ENCODE results near the gene COL27A1.

Gene COL27A1

DNA sequence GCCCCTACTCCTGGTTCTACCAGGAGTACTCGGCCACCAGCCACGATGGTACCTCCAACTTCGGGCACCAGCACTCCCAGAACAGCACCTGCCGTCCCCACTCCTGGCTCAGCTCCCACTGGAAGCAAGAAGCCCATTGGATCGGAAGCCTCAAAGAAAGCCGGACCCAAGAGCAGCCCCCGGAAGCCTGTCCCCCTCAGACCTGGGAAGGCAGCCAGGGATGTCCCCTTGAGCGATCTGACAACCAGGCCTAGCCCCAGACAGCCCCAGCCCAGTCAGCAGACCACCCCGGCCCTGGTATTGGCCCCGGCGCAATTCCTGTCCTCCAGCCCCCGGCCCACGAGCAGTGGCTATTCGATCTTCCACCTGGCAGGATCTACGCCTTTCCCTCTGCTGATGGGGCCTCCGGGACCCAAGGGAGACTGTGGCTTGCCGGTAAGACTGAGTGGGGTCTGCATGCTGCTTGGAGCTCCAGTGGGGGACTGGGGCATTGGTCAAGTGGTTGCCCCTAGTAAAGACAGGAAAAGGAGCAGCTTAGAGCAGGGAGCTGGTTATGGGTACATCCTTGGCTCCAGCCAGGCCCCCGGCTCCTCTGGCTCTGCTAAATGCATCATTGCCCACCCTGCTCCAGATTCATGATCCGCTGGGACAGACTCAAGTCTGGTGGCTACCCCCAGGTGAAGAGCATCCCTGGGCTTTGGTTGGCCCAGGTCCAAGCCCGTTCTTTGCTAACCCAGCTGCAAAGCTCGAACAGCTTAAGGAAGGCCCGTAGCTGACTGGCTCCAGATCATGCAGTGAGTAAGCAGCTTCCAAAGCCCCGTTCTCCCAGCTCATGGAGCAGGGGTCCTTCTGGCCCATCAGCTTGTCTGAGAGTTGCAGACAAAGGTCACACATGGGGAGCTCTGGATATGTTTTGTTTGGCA lies 14.0 kb downstream of the COL27A1 start:
- DNase-seq = no peak

DNA sequence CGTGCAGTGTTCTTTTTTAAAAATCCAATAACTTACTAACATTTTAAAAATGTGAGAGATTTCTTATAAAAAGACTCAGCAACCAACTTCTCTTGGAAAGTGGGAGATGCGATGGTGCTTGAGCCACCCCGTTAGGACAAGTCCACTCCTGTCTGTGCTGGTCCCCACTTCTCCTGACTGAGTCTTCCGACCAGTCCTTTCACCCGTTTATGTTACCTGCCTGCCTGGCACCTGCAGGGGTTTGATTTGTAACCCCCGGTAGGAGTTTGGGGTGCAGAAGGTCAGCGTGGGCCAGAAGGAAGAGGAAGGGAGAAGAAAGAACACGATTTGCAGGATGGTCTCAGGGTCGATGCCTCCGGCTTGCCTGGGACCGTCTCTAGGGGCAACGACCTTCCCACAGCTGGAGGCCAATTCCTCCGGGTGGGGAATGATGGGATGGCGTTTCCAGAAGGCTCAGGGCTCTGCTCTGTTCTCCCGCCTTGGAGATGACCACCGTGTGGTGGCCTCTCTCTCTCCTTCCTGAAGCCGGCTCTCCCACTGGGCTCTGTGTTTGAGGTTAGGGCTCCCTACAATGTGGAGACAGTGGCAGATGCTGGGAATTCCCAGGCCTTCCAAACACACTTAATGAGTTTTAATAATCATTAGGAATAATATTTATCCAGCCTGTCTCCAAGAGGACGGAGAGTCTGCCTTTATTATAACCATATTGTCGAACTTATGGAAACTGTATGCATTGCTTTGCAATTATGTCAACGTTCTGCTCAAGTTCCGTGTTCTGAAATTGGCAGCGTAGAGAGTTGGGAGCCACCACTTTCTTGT lies 14.8 kb downstream of the COL27A1 start:
- no peak for DNase-seq

DNA sequence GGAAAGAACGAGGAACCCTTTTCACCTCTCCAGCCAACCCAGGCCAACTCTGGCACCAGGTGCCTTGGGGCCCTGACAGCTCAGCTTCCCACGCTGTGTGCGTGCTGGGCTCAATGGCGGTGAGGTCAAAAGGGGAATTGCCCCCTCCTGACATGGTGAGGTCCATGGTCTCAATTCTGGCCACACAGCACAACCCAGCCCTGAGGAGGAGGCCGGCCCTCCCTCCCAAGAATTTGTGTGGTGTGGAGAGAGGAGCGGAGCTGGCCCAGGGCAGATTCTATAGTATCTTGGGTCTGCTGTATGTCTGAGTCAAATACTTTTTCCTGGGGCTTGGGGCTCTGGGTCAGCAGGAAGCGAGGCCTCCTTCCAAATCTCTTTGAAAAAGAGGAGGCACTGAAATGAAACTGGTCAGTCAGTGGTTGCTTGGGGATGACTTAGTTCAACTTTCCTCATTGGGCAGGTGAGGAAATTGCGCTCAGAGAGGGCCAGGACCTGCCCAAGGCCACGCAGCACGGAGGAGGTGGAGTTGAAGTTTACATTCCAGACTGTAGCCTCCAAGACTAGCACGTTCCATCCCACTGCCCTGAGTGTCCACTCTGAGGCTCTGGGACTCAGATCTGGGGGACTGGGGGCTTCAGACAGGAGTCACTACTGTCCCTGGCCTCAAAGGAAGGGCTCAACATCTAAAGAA lies 15.6 kb downstream of the COL27A1 start:
- DNase-seq = no peak

DNA sequence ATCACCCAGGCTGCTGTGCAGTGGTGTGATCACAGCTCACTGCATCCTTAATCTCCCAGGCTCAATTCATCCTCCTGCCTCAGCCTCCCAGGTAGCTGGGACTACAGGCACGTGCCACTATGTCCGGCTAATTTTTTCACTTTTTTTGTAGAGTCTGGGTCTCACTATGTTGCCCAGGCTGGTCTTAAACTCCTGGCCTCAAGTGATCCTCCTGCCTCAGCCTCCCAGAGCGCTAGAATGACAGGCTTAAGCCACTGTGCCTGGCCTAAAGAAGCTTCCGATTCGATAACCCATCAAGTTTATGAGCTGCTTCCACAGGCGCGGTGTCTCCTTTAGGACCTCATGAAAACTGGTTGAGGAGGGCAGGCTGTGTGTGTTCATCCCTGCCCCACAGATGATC lies 16.2 kb downstream of the COL27A1 start:
- no peak for DNase-seq

DNA sequence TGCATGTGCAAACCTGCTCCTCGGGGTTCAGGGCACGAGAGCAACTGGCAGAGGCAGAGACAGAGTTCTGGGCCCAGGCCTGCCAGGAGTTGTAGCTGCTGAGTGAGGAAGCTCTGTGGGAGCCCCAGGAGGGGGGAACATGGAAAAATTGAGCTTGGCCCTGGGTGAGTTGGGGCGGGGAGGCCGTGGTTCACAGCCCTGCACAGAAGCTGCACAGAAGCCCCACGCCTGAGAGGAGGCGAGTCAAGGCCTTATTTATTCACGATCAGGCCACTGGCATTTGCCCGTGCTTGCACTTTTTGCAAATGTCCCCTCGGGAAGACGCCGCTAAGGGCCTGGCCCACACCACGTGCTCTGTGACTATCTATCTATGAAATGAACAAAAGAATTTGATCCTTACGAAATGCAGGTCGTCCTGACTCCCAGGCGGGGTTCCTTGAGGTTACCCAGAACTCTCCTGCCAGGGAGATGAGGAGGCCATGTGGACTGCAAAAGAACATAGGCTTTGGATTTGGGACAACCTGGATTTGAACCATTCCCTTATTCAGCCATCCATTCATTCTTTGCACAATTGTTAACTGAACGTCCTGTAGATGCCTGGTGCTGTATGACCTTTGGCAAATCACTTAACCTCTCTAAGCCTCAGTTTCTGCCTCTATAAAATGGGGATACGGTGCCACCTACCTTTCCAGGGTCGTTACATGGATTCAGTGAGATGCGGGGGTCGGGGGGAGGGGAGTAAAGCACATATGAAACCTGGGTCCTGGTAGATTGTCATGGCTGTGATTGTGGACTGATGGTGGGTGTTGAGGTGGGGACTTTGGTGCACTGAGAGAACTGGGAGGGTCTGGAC lies 17.9 kb downstream of the COL27A1 start:
- DNase-seq = no peak

DNA sequence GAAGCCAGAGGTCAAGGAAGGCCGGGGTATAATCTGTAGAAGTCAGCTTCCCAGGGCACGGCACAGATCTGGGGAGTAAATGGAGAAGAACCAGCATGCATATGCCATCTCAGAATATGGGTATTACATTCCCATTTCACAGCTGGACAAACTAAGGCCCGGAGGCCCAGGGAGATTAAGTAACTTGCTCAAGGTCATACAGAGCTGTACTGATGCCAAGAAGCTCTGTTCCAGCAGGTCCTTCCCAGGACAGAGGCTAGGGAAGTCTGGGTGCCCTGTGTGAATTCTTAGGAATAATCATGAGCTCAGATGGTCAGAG lies 19.2 kb downstream of the COL27A1 start:
- no peak for DNase-seq

DNA sequence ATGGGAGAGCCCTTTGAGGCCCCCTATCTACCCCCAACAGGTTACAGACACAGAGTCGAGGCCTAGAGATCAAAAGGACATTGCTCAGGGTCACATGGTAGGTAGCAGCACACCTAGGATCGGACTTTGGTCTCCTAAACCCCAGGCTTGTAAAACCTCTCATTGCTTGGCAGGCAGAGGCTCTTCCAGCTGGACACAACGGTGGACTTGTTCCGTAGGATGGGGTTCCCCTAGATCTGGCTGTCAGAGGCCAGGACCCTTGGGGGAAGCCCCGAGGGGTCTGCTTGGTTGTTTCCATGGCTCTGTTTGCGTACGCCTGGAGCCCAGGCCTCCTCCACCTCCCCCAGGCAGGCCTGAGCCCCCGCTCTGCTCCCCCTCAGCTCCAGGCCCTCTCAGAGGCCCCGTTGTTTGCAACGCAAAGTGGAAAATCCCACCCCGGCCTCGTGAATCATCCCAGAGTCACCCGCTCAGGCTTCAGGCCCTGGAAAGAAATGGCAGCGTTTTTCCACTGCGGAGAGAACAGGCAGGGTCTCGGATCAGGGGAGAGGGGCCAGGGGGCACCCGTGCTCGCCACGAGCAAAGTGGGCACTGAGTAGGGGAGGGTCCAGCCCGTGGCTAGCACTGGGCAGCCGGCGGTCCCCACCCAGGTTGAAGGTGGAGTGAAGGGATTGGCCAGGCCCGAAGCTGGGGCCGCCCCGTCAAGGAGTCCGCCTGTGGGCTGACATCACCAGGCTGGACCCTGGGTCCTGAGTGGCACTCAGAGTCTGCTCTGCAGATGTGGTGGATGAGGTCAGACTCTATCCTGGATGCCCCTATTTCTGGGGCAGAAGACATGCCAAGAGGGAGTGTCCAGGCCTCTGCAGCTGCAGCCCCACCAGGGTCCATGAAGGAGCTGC lies 19.8 kb downstream of the COL27A1 start:
- no peak for DNase-seq

DNA sequence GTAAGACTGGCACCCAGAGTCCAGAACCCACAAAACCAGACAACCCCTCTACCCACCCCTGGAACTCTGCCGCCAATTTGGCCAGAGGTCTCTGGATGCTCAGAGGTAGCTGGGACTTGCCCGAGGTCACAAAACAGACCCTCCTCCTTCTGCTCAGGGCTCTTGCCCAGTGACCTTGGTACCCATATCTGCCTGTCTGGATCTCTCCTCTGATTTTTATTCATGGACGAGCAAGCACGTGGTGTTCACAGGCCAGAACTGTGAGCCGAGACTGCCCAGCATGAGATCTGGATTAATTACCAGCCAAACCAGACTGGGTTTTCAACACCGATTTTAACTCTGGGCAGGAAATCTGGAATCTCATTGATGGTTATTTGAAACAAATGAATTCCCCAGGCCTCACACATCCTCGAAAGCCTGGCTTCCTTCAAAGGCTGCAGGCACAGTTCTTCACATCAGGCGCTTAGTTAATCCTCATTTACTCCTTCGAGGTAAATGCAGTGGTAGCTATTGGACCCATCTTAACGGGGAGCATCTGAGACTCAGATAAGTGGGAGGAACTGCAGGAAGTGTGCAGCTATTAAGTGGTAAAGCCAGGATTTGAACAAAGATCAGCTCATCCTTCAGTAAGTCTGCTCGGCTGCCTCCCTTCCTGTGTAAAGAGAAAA lies 21.4 kb downstream of the COL27A1 start:
- no peak for DNase-seq

DNA sequence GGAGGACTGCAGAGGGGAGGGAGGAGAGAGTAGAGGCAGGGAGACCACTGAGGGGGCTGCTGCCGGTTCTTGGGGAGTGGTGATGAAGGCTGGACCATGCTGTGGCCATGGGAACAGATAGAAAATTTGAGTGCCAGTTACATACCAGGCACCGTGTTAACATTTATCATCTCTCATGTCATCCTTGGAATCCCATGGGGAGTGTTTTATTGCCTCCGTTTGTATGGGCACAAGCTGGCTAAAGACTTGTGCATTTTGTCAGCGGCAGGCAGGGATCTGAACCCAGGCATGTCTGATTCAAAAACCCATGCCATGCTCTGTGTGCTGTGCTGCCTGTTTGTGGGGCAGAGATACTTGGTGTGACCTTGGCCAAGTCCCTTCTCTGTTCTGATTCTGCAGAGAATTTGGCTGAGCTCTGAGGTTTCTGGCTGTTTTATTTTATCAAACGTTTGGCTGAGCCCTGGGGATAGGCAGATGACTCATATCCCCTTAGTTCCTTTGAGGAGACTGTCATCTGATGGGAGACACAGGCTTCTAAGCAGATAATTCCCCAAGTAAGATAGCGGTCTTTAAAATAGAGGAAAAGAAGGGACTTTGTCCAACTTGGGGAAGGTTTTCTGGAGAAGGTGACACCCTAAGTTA lies 22.2 kb downstream of the COL27A1 start:
- no peak for DNase-seq

DNA sequence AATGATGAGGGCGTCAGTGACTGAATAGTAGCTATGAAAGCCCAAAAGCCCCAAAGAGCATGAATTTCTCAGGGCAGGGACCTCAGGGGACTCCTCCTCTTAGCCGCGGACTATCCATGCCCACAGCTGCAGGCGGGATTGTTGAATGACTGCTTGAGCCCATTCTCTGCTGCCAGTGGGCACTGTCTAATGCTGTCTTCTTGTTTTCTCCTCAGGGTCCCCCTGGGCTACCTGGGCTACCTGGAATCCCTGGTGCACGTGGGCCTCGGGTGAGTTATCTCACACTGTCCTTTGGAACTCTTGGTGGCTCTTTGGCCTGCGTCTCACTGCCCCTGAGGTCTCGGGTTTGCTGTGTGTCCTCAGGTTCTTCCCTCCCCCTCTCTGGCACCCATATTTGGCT lies 22.7 kb downstream of the COL27A1 start:
- no peak for DNase-seq

DNA sequence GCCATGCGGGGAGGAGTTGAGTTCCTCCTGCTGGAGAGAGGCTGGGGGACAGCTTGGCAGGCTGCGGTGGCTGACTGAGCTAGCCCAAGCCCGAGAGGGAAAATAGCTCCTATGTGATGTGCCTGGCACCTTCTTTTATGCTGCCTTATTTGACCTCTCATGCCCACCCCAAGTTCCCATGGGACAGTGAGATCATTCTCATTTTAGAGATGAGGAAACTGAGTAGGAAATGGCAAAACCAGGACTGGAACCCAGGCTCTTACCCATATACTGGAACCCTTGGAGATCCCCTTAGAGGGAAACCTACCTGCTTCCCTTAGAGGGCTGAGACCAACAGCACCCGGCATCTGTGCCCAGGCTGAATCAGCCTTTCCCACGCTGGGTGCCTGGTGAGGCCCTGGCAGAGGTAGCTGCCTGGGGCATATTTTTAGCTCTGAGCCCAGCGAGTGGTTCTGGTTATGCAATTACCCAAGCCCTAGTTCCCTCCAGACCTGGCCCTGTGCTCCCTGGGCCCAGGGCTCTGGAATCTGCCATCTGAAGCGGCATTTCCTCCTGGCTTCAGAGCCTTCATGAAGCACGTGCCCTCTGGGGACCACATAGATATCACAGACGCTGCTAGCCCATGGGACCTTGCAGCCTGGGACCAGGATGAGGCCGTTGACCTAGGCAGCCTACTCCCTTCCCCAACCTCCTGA lies 23.6 kb downstream of the COL27A1 start:
- no peak for DNase-seq

DNA sequence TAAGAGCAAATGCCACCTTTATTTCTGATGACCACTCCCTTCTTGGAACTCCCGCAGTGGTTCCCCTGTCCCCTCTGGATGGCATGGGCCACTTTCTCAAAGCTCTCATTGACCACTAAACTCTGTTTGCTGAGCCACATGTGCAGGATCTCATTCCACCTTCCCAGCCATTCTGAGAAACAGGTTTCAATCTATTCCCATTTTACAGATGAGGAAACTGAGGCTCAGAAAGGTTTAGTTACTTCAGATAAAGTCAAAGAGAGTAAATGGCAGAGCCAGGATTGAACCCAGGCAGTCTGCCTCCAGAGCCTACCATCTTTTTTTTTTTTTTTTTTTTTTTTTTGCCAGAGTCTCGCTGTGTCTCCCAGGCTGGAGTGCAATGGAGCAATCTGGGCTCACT lies 24.2 kb downstream of the COL27A1 start:
- DNase-seq = no peak

DNA sequence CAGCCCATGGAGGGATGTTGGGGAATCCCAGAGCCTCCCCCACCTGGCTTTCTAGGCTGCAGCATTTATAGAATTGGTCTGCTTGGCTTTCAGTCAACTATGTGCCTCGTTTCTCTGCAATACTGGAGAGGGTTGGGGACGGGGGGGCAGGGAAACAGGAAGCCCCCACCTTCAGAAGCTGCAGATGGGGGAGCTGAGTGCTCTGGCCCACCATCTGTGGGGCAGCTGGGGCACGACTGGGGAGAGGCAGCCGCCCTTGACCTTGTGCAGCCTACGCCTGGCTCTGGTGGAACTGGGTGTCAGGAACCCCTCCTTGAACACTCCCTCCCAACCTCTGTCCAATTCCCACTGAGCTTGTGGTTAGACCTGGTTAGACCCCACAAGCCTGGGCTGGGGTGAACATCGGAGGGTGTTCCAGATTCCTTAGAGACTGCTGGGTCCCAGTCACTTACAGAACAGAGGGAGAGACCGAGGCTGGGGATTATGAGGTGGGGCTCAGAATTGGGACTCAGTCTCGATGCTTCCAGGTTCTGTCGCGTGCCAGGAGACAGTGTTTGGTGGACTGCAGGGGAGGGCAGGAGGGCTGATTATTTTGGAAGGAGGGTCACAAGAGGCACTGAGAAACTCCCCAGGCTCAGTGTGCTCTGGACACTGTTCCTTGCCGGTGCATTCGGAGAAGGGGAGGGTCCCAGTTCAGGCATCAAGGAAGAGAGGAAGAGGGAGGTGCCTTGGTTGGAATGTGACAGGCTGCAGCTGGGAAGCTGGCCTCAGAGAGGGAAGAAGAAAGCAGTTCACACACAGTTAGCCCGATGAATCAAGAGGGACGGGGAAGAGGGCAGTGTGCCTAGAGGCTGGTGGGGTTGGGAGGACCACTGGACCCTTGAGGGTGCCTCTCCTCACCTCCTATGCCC lies 25.6 kb downstream of the COL27A1 start:
- no peak for DNase-seq

DNA sequence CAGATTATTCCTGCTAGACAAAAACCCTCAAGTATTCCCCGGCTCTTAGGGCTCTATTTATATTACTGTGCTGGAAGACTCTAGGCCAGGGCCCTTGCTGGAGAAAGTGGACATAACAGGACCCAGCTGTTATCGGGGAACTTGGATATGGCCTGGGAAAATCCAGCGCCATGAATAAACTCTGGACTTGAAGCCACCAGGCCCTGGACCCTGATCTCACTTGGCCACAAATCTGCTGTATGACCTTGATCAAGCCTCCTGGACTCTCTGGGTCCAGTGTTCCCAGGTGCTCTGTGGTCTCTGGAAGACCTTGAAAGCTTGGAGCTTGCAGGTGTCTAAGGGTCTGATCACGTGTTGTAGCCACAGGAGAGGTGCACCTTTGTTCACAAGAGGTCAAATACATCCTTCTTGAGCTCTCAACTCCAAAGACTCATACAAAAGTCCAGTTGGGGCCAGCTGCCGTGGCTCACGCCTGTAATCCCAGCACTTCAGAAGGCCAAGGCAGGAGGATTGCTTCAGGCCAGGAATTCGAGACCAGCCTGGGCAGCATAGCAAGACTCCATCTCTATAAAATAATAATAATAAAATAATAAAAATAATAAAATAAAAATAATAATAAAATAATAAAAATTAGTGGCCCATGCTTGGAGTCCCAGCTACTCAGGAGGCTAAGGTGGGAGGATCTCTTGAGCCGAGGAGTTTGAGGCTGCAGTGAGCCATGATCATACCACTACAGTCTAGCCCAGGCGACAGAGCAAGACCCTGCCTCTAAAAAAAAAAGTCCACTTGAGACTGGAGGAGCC lies 26.5 kb downstream of the COL27A1 start:
- no peak for DNase-seq

DNA sequence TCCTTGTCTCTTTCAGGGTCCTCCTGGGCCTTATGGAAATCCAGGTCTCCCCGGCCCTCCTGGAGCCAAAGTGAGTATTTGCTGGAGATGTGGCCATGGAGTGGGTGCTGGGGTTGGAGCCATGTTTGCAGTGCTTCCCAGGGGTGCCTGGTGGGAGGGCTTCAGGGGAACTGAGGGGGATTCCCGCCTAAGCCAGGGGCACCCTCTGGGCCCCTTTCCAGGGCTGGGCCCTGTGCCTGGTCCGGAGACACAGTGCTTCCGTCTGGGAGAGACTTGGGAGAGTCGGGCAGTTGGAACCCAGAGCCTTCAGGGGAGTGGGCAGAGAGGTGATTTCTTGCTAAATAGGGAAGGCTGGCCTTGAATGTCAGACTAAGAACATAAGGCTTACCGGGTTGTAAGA lies 27.7 kb downstream of the COL27A1 start:
- no peak for DNase-seq

DNA sequence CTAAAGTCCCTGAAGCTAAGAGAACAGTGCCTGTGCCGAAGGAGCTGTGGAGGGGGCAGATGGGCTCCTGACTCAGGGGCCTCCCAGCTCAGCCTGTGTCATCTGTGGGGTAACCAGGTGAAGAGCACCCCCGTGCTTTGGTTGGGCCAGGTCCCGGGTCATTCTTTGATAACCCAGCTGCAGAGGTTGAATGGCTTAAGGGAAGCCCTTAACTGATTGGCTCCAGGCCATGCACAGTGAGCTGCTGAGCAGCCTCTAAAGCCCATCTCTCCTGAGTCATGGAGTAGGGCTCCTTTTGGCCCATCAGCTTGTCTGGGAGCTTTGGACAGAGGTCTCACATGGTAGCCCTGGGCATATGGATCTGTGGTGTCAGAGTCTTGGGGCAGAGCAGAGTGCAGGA lies 28.7 kb downstream of the COL27A1 start:
- no peak for DNase-seq

DNA sequence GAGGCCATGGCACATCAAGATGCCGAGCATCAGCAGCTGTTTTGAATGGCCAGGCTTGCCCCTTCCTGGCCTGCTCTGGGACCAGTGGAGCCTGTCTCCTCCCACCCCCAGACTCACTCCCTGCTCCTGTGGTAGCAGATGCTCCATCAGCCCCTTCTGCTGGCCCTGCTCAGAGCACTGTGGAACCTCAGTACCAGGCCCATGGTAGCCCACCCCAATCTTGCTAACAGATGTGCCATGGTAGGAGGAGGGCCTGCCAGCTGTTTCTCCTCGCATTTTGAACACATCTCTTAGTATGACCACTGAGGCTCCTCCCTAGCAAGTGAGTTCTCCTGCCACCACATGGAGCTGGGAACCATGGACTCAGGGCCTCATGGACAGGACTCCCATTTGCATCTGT lies 29.5 kb downstream of the COL27A1 start:
- DNase-seq = no peak
